Right lobe of liver (tissue), 6 donors: ENCODE results near the gene DOCK3. TPM values are rescaled to one million over a fixed set of nuclear protein-coding genes. Genes with fewer than 3 reads are reported as not detected.
A peak's percentile ranks its signal among the peaks of the same experiment; 100 is the strongest.
"Not testable (repeated sequence)": the region's sequence is repeated elsewhere in the genome, so short reads cannot be mapped to it uniquely, and the experiment has no call there.

Experiments
- ATAC-seq, 4 donors: fragments of 200-7000 bp; cut with Tn5 transposase; one replicate each; pipeline ENCODE4 v1.9.1; 2020; ENCODE audit warnings: mild to moderate bottlenecking in 4 of 4, moderate library complexity in 4 of 4
- DNase-seq, 3 donors: peaks; one replicate each; pipeline ENCODE4 v3.0.0-alpha.2; 2020
- H3K27ac ChIP-seq, 3 donors: fragments of 200-600 bp; one replicate each; pipeline ENCODE4 v1.8.0; 2022
- H3K27me3 ChIP-seq, 2 donors: fragments of 200-600 bp; one replicate each; pipeline ENCODE4 v1.8.0; 2022
- H3K36me3 ChIP-seq, 4 donors: fragments of 200-600 bp; sonication (generic) in 1 of 4; one replicate each; pipeline versions ENCODE4 v1.5.1 to v1.8.0; 2017 to 2022; ENCODE audit warnings: control low read depth in 1 of 4
- H3K4me1 ChIP-seq, 4 donors: fragments of 200-600 bp; sonication (generic) in 1 of 4; one replicate each; pipeline versions ENCODE4 v1.5.1 to v1.8.0; 2017 to 2022; ENCODE audit warnings: control low read depth in 1 of 4
- H3K4me3 ChIP-seq, 3 donors: fragments of 200-600 bp; one replicate each; pipeline ENCODE4 v1.8.0; 2022
- H3K9me3 ChIP-seq, 4 donors: fragments of 200-600 bp; sonication (generic) in 1 of 4; one replicate each; pipeline versions ENCODE4 v1.5.1 to v1.8.0; 2017 to 2022; ENCODE audit warnings: control low read depth in 1 of 4
- POLR2A ChIP-seq: fragments of 450-650 bp; IDR thresholded peaks from one replicate; pipeline ENCODE4 v1.6.1; 2017; ENCODE audit warnings: antibody characterized with exemption, mild to moderate bottlenecking
- WGBS: methylation state at CpG from one replicate; pipeline ENCODE4 v1.1.6; 2018; ENCODE audit warnings: low coverage, low lambda C conversion rate; ENCODE audit not compliant: insufficient coverage; ENCODE audit errors: missing lambda C conversion rate; 5-methylcytosine and 5-hydroxymethylcytosine counted together
- intact Hi-C, 2 donors: fragments of 100-400 bp; cut with DNase I; formaldehyde crosslinking; loops; one replicate each; pipeline versions ENCODE4 v1.11.2 to v1.14.1; 2022
- total RNA-seq, 6 experiments: library from RNA; depleted of rRNA in 2 of 6; stranded (reverse); fragments of >200 nt in 2 of 6; fragmentation: NEBNext Ultra II Directional in 3 of 6; extraction: Animal tissue kit (Norgen Biotek cat#: 25700) in 3 of 6; gene quantifications; one replicate each; pipeline versions ENCODE4 v1.1.0 to v1.2.4, GENCODE V29; 2016 to 2023
- TF ChIP-seq, protein P1 (sequence below), 4 donors: fragments of 200-600 bp in 3 of 4; fragments of 450-650 bp in 1 of 4; IDR thresholded peaks; one replicate each; pipeline versions ENCODE4 v1.5.1 to v1.8.0; 2016 to 2022; ENCODE audit warnings: antibody characterized with exemption in 4 of 4, mild to moderate bottlenecking in 2 of 4
- donor health status: DM: no; HTN: yes; CAD: no.
- donor health status: DM: no; HTN: no; CAD: no.
- donor health status: DM: no; HTN: no; CAD: no.
- donor health status: DM: no; HTN: yes; CAD: no.
- donor health status: DM: no; HTN: yes; CAD: no.

DOCK3 gene
- total RNA-seq, 6 experiments from 2014 or later: 0.04 to 0.06 (median 0.06) TPM; not detected in 3

DNA sequence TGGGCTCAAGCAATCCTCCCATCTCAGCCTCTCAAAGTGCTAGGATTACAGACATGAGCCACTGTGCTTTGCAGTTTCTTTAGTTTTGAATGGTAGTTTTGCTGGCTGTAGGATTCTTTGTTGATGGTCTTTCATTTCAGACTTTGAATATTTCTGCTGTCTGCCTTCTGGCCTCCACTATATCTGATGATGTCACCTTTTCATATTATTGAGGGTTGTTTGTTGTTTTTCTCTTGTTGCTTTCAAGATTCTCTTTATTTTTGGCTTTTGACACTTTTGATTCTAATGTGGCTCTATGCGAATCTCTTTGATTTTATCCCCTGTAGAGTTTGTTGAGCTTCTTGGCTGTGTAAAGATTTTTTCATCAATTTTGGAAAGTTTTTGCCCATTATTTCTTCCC is 631.4 kb downstream of the DOCK3 start:
- no peak overlapping the region for H3K27ac ChIP-seq
- no peak overlapping the region for H3K4me3 ChIP-seq
- H3K27me3 ChIP-seq: no peaks in the 10 kb centered on the region
- DNase-seq (no peak), ATAC-seq (no peak)
- TF ChIP-seq POLR2A: no peak
- TF ChIP-seq, protein P1, sequence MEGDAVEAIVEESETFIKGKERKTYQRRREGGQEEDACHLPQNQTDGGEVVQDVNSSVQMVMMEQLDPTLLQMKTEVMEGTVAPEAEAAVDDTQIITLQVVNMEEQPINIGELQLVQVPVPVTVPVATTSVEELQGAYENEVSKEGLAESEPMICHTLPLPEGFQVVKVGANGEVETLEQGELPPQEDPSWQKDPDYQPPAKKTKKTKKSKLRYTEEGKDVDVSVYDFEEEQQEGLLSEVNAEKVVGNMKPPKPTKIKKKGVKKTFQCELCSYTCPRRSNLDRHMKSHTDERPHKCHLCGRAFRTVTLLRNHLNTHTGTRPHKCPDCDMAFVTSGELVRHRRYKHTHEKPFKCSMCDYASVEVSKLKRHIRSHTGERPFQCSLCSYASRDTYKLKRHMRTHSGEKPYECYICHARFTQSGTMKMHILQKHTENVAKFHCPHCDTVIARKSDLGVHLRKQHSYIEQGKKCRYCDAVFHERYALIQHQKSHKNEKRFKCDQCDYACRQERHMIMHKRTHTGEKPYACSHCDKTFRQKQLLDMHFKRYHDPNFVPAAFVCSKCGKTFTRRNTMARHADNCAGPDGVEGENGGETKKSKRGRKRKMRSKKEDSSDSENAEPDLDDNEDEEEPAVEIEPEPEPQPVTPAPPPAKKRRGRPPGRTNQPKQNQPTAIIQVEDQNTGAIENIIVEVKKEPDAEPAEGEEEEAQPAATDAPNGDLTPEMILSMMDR (IDR thresholded peaks at IDR 0.05): no peak
- intact Hi-C loops: no loop called here
- no peaks in the 10 kb centered on the region for H3K9me3 ChIP-seq
- 100% methylated on average over 1 of the region's 1 CpG for WGBS
- no peaks in the 10 kb centered on the region for H3K4me1 ChIP-seq
- H3K36me3 ChIP-seq: no peaks in the 10 kb centered on the region

DNA sequence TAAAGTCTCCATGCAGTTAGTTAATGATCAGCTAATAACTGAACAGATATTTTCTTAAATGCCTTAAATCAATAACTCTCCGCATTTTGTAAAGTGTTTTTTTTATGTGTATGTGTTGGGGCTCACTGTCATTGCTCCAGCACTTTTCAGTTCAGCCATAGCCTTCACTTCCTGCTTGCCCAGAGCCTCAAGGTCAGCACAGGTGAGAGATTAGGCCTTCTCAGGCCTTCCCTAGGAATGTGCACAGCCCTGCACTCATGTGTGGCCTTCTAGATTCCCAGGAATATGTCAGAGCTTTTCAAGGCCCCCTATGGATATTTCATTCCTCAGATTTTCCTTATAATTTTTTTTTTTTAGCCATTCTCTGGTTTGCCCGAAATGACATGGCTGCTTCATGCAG is 632.7 kb downstream of the DOCK3 start:
- no peak for ATAC-seq

DNA sequence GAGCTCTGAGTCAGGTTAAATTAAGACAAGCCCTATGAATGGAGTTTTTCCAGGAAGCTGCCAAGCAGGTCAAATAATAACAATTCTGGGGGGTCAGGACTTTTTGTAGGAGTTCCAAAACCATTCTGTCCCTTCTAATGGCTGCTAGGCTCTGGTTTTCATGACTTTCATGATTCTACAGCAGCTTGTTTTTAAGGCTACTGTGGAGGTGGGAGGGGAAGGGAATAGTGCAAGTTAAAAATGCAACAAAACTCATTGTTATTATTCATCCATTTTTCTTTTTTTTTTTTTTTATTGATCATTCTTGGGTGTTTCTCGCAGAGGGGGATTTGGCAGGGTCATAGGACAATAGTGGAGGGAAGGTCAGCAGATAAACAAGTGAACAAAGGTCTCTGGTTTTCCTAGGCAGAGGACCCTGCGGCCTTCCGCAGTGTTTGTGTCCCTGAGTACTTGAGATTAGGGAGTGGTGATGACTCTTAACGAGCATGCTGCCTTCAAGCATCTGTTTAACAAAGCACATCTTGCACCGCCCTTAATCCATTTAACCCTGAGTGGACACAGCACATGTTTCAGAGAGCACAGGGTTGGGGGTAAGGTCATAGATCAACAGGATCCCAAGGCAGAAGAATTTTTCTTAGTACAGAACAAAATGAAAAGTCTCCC is 633.3 kb downstream of the DOCK3 start:
- H3K27ac ChIP-seq, H3K27me3 ChIP-seq, H3K4me3 ChIP-seq, ATAC-seq, DNase-seq, intact Hi-C loops, H3K9me3 ChIP-seq, H3K36me3 ChIP-seq, H3K4me1 ChIP-seq: not testable (repeated sequence)
- no CpG with 5 or more reads among the region's 5 CpGs for WGBS

More for the DNA sequence above, 632.7 kb downstream of the DOCK3 start:
- TF ChIP-seq, protein P1 (IDR thresholded peaks at IDR 0.05): no peak
- TF ChIP-seq POLR2A: no peak
- H3K27me3 ChIP-seq: no peaks in the 10 kb centered on the region
- WGBS: 66% methylated on average over 2 of the region's 2 CpGs
- H3K4me3 ChIP-seq: no peak overlapping the region
- DNase-seq: no peak
- intact Hi-C loops: no loop called here
- no peak overlapping the region for H3K27ac ChIP-seq
- H3K36me3 ChIP-seq: no peaks in the 10 kb centered on the region
- H3K9me3 ChIP-seq: no peaks in the 10 kb centered on the region
- H3K4me1 ChIP-seq: no peaks in the 10 kb centered on the region

DNA sequence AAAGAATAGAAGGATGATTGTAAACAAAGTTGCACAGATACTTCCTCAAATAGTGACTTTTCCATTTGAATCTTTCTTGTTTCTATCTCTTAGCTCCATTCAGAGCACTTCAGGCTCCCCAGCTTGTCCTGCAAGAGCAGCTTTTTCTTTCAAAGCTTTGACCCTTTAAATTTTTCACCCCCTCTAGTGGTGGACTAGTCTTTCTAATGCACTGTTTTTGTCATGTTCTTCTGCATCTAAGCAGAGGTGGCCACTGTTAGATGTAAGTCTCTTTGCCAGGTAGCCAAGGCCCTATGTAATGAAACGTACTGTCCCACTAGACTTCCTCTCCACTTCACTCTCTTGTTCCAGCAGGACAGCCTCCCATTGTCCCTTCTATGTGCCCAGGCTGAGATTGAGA is 636.3 kb downstream of the DOCK3 start:
- no peaks in the 10 kb centered on the region for H3K36me3 ChIP-seq
- TF ChIP-seq, protein P1 (IDR thresholded peaks at IDR 0.05): peak; percentile 29 to 45 (median 42)
- no peak for TF ChIP-seq POLR2A
- DNase-seq (no peak), ATAC-seq (peak; percentile 50 to 62 (median 52))
- H3K9me3 ChIP-seq: no peaks in the 10 kb centered on the region
- no peaks in the 10 kb centered on the region for H3K27me3 ChIP-seq
- H3K27ac ChIP-seq: no peak overlapping the region
- WGBS: 11% methylated on average over 1 of the region's 1 CpG
- no peak overlapping the region for H3K4me3 ChIP-seq
- H3K4me1 ChIP-seq: no peaks in the 10 kb centered on the region
- intact Hi-C loops: no loop called here

DNA sequence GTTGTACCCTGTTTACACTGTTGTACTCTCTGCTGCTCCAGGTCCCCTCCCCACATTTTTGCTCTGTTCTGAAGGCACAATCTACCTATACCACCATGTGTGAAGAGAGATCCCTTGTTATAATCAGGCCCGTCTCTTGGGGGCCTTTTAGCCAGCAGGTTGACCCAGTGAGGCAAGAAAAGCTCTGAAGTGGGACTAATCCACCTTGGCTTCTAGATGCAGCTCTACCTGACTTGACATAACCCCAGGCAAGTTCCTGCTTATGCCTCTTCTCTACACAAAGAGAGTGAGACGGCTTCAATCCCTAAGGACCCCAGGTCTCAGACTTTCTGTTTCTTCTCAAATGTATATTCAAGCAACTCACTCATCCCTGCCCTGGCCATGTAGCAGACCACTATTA is 653.5 kb downstream of the DOCK3 start:
- no peak for DNase-seq
- Histone ChIP-seq H3K9me3 (no peaks in the 10 kb centered on the region), H3K36me3 (no peaks in the 10 kb centered on the region), H3K4me3 (no peak overlapping the region), H3K27me3 (no peaks in the 10 kb centered on the region), H3K27ac (no peak overlapping the region), H3K4me1 (no peaks in the 10 kb centered on the region)
- intact Hi-C loops: no loop called here
- TF ChIP-seq, protein P1 (IDR thresholded peaks at IDR 0.05): no peak
- TF ChIP-seq POLR2A: no peak
- no peak for ATAC-seq
- WGBS: 60% methylated on average over 2 of the region's 2 CpGs
